DMS 273 (cell line): ENCODE data around the gene KIF4B.
"Not testable (repeated sequence)": the region's sequence is repeated elsewhere in the genome, so short reads cannot be mapped to it uniquely, and the experiment has no call there.

Source experiments
- DNase-seq: peaks from one replicate; lab custom pipeline; 2025; ENCODE audit not compliant: unreplicated experiment; lab: John Stamatoyannopoulos, UW

The KIF4B gene

GRCh38 chr5:155006265-155006664 is 7.3 kb upstream of the KIF4B start:
- not testable (repeated sequence) for DNase-seq

DNA sequence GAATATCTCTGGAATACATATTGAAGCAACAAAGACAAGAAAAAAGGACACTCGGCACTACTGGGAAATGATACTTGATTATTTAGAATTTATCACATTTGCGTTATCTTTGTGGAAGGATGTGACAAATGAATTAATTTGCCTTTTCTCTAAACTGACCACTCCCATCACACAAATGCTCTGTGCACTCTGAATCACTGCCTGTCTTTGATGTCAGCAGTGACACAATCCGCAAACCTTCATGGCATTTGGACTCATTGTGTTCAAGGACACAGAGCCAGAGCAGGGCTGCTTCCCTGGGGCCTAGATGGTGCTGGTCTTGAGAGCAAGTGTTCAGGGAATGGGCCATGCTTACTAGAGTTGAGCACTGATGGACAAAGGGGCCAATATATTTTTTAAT is 4.9 kb upstream of the KIF4B start:
- no peak for DNase-seq

GRCh38 chr5:155010881-155011280 is 2.7 kb upstream of the KIF4B start:
- DNase-seq, result no peak

DNA sequence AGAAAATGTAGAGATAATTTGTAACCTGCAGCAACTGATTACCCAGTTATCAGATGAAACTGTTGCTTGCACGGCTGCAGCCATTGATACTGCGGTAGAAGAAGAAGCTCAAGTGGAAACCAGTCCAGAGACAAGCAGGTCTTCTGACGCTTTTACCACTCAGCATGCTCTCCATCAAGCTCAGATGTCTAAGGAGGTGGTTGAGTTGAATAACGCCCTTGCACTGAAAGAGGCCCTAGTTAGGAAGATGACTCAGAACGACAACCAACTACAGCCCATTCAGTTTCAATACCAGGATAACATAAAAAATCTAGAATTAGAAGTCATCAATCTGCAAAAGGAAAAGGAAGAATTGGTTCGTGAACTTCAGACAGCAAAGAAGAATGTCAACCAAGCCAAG is 1.7 kb downstream of the KIF4B start:
- DNase-seq, result no peak

GRCh38 chr5:155017610-155018009 is 4.1 kb downstream of the KIF4B start:
- DNase-seq, result no peak

- no peak for DNase-seq
Measured at GRCh38 chr5:155019601-155020226, 6.2 kb downstream of the KIF4B start.

DNA sequence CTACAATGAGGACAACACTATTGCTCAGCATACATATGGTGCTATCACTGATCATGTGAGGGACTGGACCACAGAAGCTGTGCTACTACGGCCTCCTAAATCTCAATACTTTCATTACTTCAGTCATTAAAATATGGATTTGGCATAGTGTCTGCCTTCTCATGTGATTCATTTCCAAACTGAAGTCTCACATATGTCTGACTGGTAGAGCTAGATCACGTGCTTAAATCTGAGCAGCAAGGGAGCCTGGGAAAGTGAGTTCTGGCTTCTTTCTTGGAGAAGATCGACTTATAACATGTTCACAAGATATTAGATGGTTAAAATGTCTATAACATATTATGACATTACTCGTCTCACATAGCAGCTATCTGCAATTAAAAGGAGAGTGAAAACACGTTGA is 8.3 kb downstream of the KIF4B start:
- DNase-seq, result no peak

DNA sequence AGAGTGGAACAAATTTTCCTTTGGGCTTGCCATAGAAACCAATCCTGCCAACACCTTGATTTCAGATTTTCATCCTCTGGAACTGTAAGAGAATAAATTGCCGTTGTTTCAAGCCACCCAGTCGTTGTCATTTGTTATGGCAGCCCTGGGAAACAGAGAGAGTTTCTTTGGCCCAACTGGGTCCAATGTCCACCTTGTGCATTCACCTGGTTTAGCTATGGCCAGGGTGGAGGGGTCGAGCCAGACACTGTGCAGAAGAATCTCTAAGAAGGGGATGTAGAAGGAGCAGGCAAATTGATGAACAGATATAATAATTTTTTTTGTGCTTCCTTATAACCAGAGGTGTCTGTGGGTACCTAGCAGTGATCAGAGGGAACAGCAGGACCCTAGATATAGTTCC is 9.8 kb downstream of the KIF4B start:
- DNase-seq, result no peak

DNA sequence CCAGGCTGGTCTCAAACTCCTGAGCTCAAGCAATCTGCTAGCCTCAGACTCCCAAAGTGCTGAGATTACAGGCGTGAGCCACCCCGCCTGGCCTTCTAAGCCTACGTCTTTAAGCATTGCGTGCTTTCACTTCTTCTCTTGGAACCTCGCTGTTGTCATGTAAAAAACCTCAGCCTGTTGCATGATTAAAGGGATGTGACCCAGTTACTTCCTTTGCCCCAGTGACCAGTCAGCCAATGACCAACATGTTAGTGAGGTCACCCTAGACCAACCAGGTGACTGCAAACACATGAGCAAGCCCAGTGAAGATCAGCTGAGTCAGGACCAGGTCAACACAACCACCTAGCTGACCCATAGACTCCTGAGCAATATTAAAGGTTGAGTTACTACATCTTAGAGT is 10.5 kb downstream of the KIF4B start:
- DNase-seq, result no peak

GRCh38 chr5:155025895-155026294 is 12.3 kb downstream of the KIF4B start:
- no peak for DNase-seq

DNA sequence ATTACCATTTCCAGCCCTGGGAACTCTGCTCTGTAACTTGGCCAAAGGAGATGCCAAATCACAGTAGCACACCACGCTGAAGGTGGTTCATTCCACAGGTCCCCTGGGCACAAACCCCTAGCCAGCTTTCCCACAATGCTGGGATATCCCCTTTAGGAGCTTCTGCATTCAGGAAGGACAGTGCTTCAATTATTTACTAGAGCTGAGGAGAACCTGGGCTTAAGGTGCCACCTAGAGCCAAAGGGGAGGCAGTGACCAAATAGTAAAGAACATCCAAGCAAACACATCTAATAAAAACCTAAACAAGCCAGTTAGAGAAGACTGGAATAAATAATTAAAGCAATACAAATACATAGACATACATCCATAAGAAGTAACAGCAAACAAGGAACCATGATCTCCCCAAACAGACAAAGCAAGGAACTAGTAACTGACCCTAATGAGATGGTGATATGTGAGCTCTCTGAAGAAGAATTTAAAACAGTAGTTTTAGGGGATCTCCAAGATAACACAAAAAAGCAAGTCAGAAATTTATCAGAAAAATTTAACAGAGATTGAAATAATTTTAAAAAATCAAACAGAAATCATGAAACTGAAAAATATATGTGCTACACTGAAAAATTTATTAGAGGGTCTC is 14.6 kb downstream of the KIF4B start:
- peak; percentile 17 for DNase-seq

- no peak for DNase-seq
Measured at GRCh38 chr5:155029240-155029639, 15.7 kb downstream of the KIF4B start.

DNA sequence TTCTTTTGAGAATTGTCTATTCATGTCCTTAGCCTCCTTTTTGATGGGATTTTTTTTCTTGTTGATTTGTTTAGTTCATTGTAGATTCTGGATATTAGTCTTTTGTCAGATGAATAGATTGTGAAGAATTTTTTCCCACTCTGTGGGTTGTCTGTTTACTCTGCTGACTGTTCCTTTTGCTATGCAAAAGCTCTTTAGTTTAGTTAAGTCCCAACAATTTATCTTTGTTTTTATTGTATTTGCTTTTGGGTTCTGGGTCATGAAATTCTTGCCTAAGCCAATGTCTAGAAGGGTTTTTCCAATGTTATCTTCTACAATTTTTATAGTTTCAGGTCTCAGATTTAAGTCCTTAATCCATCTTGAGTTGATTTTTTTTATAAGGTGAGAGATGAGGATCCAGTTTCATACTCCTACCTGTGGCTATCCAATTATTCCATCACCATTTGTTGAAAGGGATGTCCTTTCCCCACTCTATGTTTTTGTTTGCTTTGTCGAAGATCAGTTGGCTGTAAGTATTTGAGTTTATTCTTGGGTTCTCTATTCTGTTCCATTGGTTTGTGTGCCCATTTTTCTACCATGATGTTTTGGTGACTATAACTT is 20.7 kb downstream of the KIF4B start:
- DNase-seq, result not testable (repeated sequence)

DNA sequence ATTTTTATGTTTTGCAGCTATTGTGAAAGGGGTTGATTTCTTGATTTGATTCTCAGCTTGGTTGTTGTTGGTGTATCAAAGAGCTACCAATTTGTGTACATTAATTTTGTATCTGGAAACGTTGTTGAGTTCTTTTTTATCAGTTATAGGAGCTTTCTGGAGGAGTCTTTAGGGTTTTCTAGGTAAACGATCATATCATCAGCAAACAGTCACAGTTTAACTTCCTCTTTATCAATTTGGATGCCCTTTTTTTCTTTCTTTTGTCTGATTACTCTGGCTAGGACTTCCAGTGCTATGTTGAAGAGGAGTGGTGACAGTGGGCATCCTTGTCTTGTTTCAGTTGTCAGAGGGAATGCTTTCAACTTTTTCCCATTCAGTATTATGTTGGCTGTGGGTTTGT is 21.5 kb downstream of the KIF4B start:
- not testable (repeated sequence) for DNase-seq

- no peak for DNase-seq
Measured at GRCh38 chr5:155040984-155041653, 27.6 kb downstream of the KIF4B start.

GRCh38 chr5:155044591-155044990 is 31.0 kb downstream of the KIF4B start:
- DNase-seq, result no peak

DNA sequence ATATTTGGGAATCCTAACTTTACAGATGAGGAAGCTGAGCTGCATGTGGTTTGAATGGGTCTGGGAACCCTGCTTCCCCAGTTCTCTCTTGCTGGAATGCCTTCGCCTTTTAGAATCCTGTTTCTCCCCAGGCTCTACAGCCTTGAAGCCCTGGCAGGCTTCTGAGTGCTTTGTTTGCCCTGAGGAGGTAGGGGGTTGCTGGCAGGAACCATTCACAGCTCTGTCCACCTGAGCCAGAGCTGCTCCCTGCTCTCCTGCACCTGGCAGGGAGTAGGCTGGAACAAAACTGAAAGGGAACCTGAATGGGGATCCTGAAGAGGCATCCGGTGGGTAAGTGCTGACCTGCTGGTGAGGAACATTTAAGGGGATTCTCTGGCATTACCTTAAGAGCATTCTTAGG is 33.0 kb downstream of the KIF4B start:
- DNase-seq, result no peak

DNA sequence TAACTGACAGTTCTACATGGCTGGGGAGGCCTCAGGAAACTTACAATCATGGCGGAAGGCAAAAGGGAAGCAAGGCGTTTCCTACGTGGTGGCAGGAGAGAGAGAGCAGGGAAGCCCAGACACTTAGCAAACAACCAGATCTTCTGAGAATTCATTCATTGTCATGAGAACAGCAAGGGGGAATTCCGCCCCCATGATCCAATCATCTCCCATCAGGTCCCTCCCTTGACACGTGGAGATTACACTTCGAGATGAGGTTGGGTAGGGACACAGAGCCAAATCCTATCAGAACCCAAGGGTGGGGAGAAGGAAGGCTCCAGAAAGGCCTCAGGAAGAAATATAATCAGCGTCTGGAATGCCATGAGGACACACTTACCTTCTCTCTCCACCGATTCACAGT is 34.3 kb downstream of the KIF4B start:
- DNase-seq, result no peak

DNA sequence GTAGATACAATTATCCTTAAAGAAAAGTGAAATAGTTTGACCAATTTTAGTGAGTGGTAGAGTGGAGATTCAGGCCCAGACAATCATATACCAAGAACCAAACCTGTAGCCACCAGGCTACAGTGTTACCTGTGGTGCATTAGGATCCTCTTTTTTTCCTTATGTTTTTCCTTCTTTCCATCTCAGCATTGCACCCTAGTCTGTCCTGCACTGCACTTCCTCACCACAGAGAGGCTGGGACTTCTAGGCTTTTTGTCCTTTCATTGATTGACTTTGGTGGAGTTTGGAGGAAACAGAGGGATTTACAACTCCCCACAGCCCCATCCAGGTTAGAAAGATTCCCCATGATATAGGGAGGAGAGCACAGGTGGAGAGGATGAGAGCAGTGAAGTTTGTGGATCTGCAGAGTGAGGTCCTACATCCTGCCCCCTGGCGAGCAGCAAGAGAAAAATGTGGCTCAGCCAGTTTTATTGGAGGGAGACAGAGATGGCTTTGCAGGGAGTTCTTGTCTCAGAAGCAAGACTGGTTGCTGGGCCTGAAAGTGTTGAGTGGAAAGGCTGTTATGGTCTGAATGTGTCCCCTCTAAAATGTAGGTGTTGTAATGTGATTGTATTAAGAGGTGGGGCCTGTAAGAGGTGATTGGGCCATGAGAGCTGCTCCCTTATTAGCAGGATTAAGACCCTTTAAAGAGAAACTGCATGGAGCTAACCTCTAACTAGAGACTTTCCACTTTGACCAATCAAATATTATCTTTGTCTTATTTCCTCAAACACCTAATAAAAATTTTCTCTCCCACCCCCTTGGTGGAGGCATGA is 36.2 kb downstream of the KIF4B start:
- DNase-seq, result peak; percentile 13

- no peak for DNase-seq
Measured at GRCh38 chr5:155050384-155051019, 36.9 kb downstream of the KIF4B start.

GRCh38 chr5:155052532-155052931 is 39.0 kb downstream of the KIF4B start:
- peak; percentile 77 for DNase-seq
